NCI-H1105 treated with DMSO at 0.1 percent for 48 hours (cell line): ENCODE measurements around the gene TMEM14A.

Experiments
- DNase-seq: peaks from one replicate; lab custom pipeline; 2025; lab: John Stamatoyannopoulos, UW

The TMEM14A gene

GRCh38 chr6:52736145-52736544 is 65.2 kb downstream of the TMEM14A start:
- no peak for DNase-seq
